ENCODE measurements around the gene ANKRD63.

Gene ANKRD63

GRCh38 chr15:40245666-40246450 is 37.0 kb downstream of the ANKRD63 start:
- H2AFZ ChIP-seq (ENCODE audit: low read depth, low read length), result no peak overlapping the region
- H3K4me3 ChIP-seq (ENCODE audit: insufficient read depth in 1 of 2, low read depth in 1 of 2, low read length in 2 of 2), result no peak overlapping the region
- no peak overlapping the region for H3K18ac ChIP-seq (ENCODE audit: low read depth in 1 of 2, low read length in 2 of 2)
- no peaks in the 10 kb centered on the region for H3K36me3 ChIP-seq (ENCODE audit: control insufficient read depth in 1 of 2, insufficient read depth in 2 of 2, low read depth in 1 of 2, low read length in 2 of 2)
- H4K91ac ChIP-seq (ENCODE audit: low read length), result peak overlapping the region; percentile 47
- no peak overlapping the region for H2BK120ac ChIP-seq (ENCODE audit: low read depth, low read length)
- H3K23ac ChIP-seq (ENCODE audit: low read length in 2 of 2), result no peak overlapping the region
- no peak overlapping the region for H2BK12ac ChIP-seq (ENCODE audit: low read length in 2 of 2)
- H3K14ac ChIP-seq (ENCODE audit: low read length in 2 of 2), result no peak overlapping the region
- no peak overlapping the region for H2BK15ac ChIP-seq (ENCODE audit: low read depth, poor library complexity, severe bottlenecking)
- no peak overlapping the region for H2BK5ac ChIP-seq (ENCODE audit: low read depth, low read length, poor library complexity, severe bottlenecking)
- H3K27me3 ChIP-seq (ENCODE audit: control insufficient read depth in 1 of 2, insufficient read depth in 1 of 2, low read length in 2 of 2), result peaks cover 0 to 42% of the 10 kb centered on the region in 2 experiments
- no peak for DNase-seq
- H3K4me1 ChIP-seq (ENCODE audit: control insufficient read depth, insufficient read depth, low read depth, low read length), result peaks cover 9% of the 10 kb centered on the region
- H2AK5ac ChIP-seq (ENCODE audit: low read length, severe bottlenecking), result no peak overlapping the region
- H3K4me2 ChIP-seq (ENCODE audit: low read length, poor library complexity, severe bottlenecking), result no peak overlapping the region
- no peak overlapping the region for H3K27ac ChIP-seq (ENCODE audit: low read length, poor library complexity, severe bottlenecking)
- no peaks in the 10 kb centered on the region for H3K79me1 ChIP-seq (replicated peaks; ENCODE audit: low read length, poor library complexity, severe bottlenecking)
- WGBS, result 93% methylated on average over 6 of the region's 9 CpGs
- H4K8ac ChIP-seq (ENCODE audit: low read length), result no peak overlapping the region
- no peaks in the 10 kb centered on the region for H3K9me3 ChIP-seq (ENCODE audit: control insufficient read depth, low read length)
- no peak overlapping the region for H3K9ac ChIP-seq (ENCODE audit: low read length)
- no peak overlapping the region for H3K4ac ChIP-seq (ENCODE audit: low read depth in 1 of 2, low read length in 2 of 2)

GRCh38 chr15:40244961-40245523 is 37.8 kb downstream of the ANKRD63 start:
- H3K4me1 ChIP-seq (ENCODE audit: control insufficient read depth, insufficient read depth, low read depth, low read length), result peaks cover 14% of the 10 kb centered on the region
- H3K23ac ChIP-seq (ENCODE audit: low read length in 2 of 2), result no peak overlapping the region
- no peak overlapping the region for H3K9ac ChIP-seq (ENCODE audit: low read length)
- no peak for DNase-seq
- WGBS, result 85% methylated on average over 5 of the region's 5 CpGs
- H3K18ac ChIP-seq (ENCODE audit: low read depth in 1 of 2, low read length in 2 of 2), result no peak overlapping the region
- H3K4me3 ChIP-seq (ENCODE audit: insufficient read depth in 1 of 2, low read depth in 1 of 2, low read length in 2 of 2), result no peak overlapping the region
- no peak overlapping the region for H3K4me2 ChIP-seq (ENCODE audit: low read length, poor library complexity, severe bottlenecking)
- H2BK15ac ChIP-seq (ENCODE audit: low read depth, poor library complexity, severe bottlenecking), result no peak overlapping the region
- no peak overlapping the region for H2BK12ac ChIP-seq (ENCODE audit: low read length in 2 of 2)
- H3K36me3 ChIP-seq (ENCODE audit: control insufficient read depth in 1 of 2, insufficient read depth in 2 of 2, low read depth in 1 of 2, low read length in 2 of 2), result no peaks in the 10 kb centered on the region
- H2AFZ ChIP-seq (ENCODE audit: low read depth, low read length), result no peak overlapping the region
- no peak overlapping the region for H4K8ac ChIP-seq (ENCODE audit: low read length)
- H2AK5ac ChIP-seq (ENCODE audit: low read length, severe bottlenecking), result no peak overlapping the region
- no peak overlapping the region for H3K4ac ChIP-seq (ENCODE audit: low read depth in 1 of 2, low read length in 2 of 2)
- no peak overlapping the region for H3K14ac ChIP-seq (ENCODE audit: low read length in 2 of 2)
- no peak overlapping the region for H3K27ac ChIP-seq (ENCODE audit: low read length, poor library complexity, severe bottlenecking)
- H3K9me3 ChIP-seq (ENCODE audit: control insufficient read depth, low read length), result no peaks in the 10 kb centered on the region
- no peak overlapping the region for H4K91ac ChIP-seq (ENCODE audit: low read length)
- H2BK5ac ChIP-seq (ENCODE audit: low read depth, low read length, poor library complexity, severe bottlenecking), result no peak overlapping the region
- no peak overlapping the region for H2BK120ac ChIP-seq (ENCODE audit: low read depth, low read length)
- H3K27me3 ChIP-seq (ENCODE audit: control insufficient read depth in 1 of 2, insufficient read depth in 1 of 2, low read length in 2 of 2), result peaks cover 0 to 41% of the 10 kb centered on the region in 2 experiments
- H3K79me1 ChIP-seq (replicated peaks; ENCODE audit: low read length, poor library complexity, severe bottlenecking), result no peaks in the 10 kb centered on the region

GRCh38 chr15:40243126-40243810 is 39.6 kb downstream of the ANKRD63 start:
- H3K36me3 ChIP-seq (ENCODE audit: control insufficient read depth in 1 of 2, insufficient read depth in 2 of 2, low read depth in 1 of 2, low read length in 2 of 2), result no peaks in the 10 kb centered on the region
- WGBS, result 93% methylated on average over 9 of the region's 9 CpGs

GRCh38 chr15:40242601-40243000 is 40.3 kb downstream of the ANKRD63 start:
- Histone ChIP-seq H3K14ac (ENCODE audit: low read length in 2 of 2) (no peak overlapping the region), H3K9ac (ENCODE audit: low read length) (no peak overlapping the region), H3K4me1 (ENCODE audit: control insufficient read depth, insufficient read depth, low read depth, low read length) (peaks cover 24% of the 10 kb centered on the region), H3K27me3 (ENCODE audit: control insufficient read depth in 1 of 2, insufficient read depth in 1 of 2, low read length in 2 of 2) (peaks cover 0 to 40% of the 10 kb centered on the region in 2 experiments), H2BK15ac (ENCODE audit: low read depth, poor library complexity, severe bottlenecking) (no peak overlapping the region), H3K23ac (ENCODE audit: low read length in 2 of 2) (no peak overlapping the region), H4K8ac (ENCODE audit: low read length) (no peak overlapping the region), H3K79me1 (replicated peaks; ENCODE audit: low read length, poor library complexity, severe bottlenecking) (no peaks in the 10 kb centered on the region), H2BK5ac (ENCODE audit: low read depth, low read length, poor library complexity, severe bottlenecking) (no peak overlapping the region), H4K91ac (ENCODE audit: low read length) (no peak overlapping the region), H3K27ac (ENCODE audit: low read length, poor library complexity, severe bottlenecking) (no peak overlapping the region), H3K9me3 (ENCODE audit: control insufficient read depth, low read length) (no peaks in the 10 kb centered on the region), H3K4ac (ENCODE audit: low read depth in 1 of 2, low read length in 2 of 2) (no peak overlapping the region), H2BK12ac (ENCODE audit: low read length in 2 of 2) (no peak overlapping the region), H2AK5ac (ENCODE audit: low read length, severe bottlenecking) (no peak overlapping the region), H3K36me3 (ENCODE audit: control insufficient read depth in 1 of 2, insufficient read depth in 2 of 2, low read depth in 1 of 2, low read length in 2 of 2) (no peaks in the 10 kb centered on the region), H3K4me2 (ENCODE audit: low read length, poor library complexity, severe bottlenecking) (no peak overlapping the region), H3K18ac (ENCODE audit: low read depth in 1 of 2, low read length in 2 of 2) (no peak overlapping the region), H3K4me3 (ENCODE audit: insufficient read depth in 1 of 2, low read depth in 1 of 2, low read length in 2 of 2) (no peak overlapping the region), H2AFZ (ENCODE audit: low read depth, low read length) (no peak overlapping the region), H2BK120ac (ENCODE audit: low read depth, low read length) (no peak overlapping the region)
- whole genome bisulfite sequencing, result 94% methylated on average over 5 of the region's 5 CpGs
- DNase-seq, result no peak

More at GRCh38 chr15:40243126-40243810, 39.6 kb downstream of the ANKRD63 start:
- Histone ChIP-seq H2BK5ac (ENCODE audit: low read depth, low read length, poor library complexity, severe bottlenecking) (no peak overlapping the region), H3K9me3 (ENCODE audit: control insufficient read depth, low read length) (no peaks in the 10 kb centered on the region), H3K4me2 (ENCODE audit: low read length, poor library complexity, severe bottlenecking) (no peak overlapping the region), H3K27ac (ENCODE audit: low read length, poor library complexity, severe bottlenecking) (no peak overlapping the region), H3K27me3 (ENCODE audit: control insufficient read depth in 1 of 2, insufficient read depth in 1 of 2, low read length in 2 of 2) (peaks cover 0 to 40% of the 10 kb centered on the region in 2 experiments), H2BK120ac (ENCODE audit: low read depth, low read length) (no peak overlapping the region), H3K4ac (ENCODE audit: low read depth in 1 of 2, low read length in 2 of 2) (no peak overlapping the region), H2BK15ac (ENCODE audit: low read depth, poor library complexity, severe bottlenecking) (no peak overlapping the region), H3K79me1 (replicated peaks; ENCODE audit: low read length, poor library complexity, severe bottlenecking) (no peaks in the 10 kb centered on the region), H4K8ac (ENCODE audit: low read length) (no peak overlapping the region), H3K4me3 (ENCODE audit: insufficient read depth in 1 of 2, low read depth in 1 of 2, low read length in 2 of 2) (no peak overlapping the region), H3K9ac (ENCODE audit: low read length) (no peak overlapping the region), H3K14ac (ENCODE audit: low read length in 2 of 2) (no peak overlapping the region), H2AFZ (ENCODE audit: low read depth, low read length) (no peak overlapping the region), H2BK12ac (ENCODE audit: low read length in 2 of 2) (no peak overlapping the region), H3K4me1 (ENCODE audit: control insufficient read depth, insufficient read depth, low read depth, low read length) (peaks cover 23% of the 10 kb centered on the region), H2AK5ac (ENCODE audit: low read length, severe bottlenecking) (no peak overlapping the region), H4K91ac (ENCODE audit: low read length) (no peak overlapping the region), H3K18ac (ENCODE audit: low read depth in 1 of 2, low read length in 2 of 2) (no peak overlapping the region), H3K23ac (ENCODE audit: low read length in 2 of 2) (no peak overlapping the region)
- DNase-seq, result no peak

Measured in mesenchymal stem cell (in vitro differentiated cells and primary cell).